ENCODE data around the gene ROBO1. TPM values are rescaled to one million over a fixed set of nuclear protein-coding genes. Genes with fewer than 3 reads are reported as not detected.

The ROBO1 gene
- total and polyA plus RNA-seq, 2 donors (not counting 1 experiment from before 2014, with no cell fraction given): 0.27 to 3.2 TPM

DNA sequence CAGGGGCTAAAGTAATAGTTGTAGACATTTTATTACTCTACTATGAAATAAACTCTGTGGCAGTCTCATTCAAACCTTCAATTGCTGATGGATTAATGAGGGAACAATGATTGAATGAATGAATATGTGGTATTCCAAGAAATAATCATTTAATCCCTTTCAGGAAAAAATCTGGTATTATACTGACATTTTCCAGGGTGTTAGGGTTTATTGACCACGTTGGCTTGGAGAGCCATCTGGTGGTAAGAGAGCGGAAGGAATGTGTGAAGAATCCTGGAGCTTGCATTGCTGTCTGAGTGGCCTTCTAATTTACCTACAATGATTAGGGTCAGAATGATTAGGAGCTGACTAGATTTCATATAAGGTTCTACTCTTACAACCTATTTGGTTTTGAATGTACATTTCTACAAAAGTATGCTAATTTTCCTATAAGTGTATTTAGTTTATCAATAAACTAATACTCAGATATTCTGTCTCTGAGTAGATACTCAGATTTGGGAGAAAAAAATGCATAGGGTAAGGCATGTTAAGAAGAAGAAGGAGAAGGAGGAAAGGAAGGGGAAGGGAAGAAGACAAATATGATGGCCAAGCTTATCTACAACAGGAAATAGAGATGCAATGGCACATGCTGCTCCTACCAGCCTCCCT lies 249.9 kb downstream of the ROBO1 start:
- Histone ChIP-seq H3K4me3 (ENCODE audit: control extremely low read depth in 1 of 5, extremely low read depth in 1 of 5, insufficient read depth in 1 of 5, low read depth in 2 of 5, low read length in 4 of 5) (no peak overlapping the region), H3K36me3 (replicated peaks in 1 of 2; ENCODE audit: control extremely low read depth in 1 of 2, control insufficient read depth in 1 of 2, extremely low read depth in 1 of 2, insufficient read depth in 2 of 2, low read length in 1 of 2) (no peaks in the 10 kb centered on the region), H3K27me3 (replicated peaks in 1 of 4; ENCODE audit: control extremely low read depth in 1 of 4, control insufficient read depth in 3 of 4, insufficient read depth in 4 of 4, low read length in 3 of 4) (no peaks in the 10 kb centered on the region), H2AFZ (ENCODE audit: insufficient read depth, low read depth, low read length, poor library complexity, severe bottlenecking) (no peak overlapping the region), H3K9me3 (ENCODE audit: control extremely low read depth in 1 of 3, control insufficient read depth in 2 of 3, insufficient read depth in 1 of 3, low read length in 2 of 3) (no peaks in the 10 kb centered on the region), H3K27ac (ENCODE audit: low read length in 2 of 2) (no peak overlapping the region), H3K9ac (ENCODE audit: low read length) (no peak overlapping the region), H4K20me1 (ENCODE audit: control insufficient read depth, insufficient read depth, low read length, poor library complexity, severe bottlenecking) (no peaks in the 10 kb centered on the region), H3K4me1 (ENCODE audit: control insufficient read depth in 2 of 2, insufficient read depth in 2 of 2, low read length in 2 of 2) (no peaks in the 10 kb centered on the region), H3K4me2 (replicated peaks; ENCODE audit: low read depth, low read length, poor library complexity, severe bottlenecking) (no peak overlapping the region), H3K79me2 (ENCODE audit: control insufficient read depth, insufficient read depth, low read length) (no peaks in the 10 kb centered on the region)
- ATAC-seq (ENCODE audit: low read depth) (no peak), DNase-seq (no peak)
- Mint-ChIP-seq H3K27me3 (no peaks in the 10 kb centered on the region), H3K4me1 (no peaks in the 10 kb centered on the region), H3K9me3 (ENCODE audit: insufficient read depth) (no peaks in the 10 kb centered on the region), H3K4me3 (no peak overlapping the region), H3K27ac (no peak overlapping the region)
- intact Hi-C loops (cut with micrococcal nuclease): no loop called here
- TF ChIP-seq EZH2 (IDR thresholded peaks at IDR 0.05; ENCODE audit: borderline replicate concordance, insufficient read depth, low read depth, low read length, poor library complexity, severe bottlenecking): no peak
- TF ChIP-seq, protein P1, sequence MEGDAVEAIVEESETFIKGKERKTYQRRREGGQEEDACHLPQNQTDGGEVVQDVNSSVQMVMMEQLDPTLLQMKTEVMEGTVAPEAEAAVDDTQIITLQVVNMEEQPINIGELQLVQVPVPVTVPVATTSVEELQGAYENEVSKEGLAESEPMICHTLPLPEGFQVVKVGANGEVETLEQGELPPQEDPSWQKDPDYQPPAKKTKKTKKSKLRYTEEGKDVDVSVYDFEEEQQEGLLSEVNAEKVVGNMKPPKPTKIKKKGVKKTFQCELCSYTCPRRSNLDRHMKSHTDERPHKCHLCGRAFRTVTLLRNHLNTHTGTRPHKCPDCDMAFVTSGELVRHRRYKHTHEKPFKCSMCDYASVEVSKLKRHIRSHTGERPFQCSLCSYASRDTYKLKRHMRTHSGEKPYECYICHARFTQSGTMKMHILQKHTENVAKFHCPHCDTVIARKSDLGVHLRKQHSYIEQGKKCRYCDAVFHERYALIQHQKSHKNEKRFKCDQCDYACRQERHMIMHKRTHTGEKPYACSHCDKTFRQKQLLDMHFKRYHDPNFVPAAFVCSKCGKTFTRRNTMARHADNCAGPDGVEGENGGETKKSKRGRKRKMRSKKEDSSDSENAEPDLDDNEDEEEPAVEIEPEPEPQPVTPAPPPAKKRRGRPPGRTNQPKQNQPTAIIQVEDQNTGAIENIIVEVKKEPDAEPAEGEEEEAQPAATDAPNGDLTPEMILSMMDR (IDR thresholded peaks at IDR 0.05): no peak
- ChIA-PET POLR2A (no interaction called here), CTCF (no interaction called here)
- WGBS (ENCODE audit: insufficient coverage): no CpG with 5 or more reads among the region's 2 CpGs

DNA sequence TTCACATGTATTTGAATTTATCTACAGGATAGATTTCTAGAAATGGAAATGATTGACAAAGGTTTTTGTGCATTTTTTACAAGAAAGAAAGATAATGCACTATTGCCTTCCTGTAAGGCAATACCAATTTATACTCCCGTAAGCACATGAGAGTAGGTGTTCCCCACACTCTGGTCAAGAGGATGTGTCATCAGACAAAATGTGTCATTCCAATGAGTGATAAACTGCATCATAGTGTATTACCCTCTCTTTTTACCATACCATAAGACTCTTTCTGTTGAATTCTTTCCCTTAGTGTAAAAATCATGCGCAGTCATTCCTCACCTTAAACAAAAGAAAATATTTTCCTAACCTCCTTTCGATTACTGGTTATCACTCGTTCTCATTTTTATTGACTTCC lies 251.0 kb downstream of the ROBO1 start:
- no peaks in the 10 kb centered on the region for H3K79me2 ChIP-seq (ENCODE audit: control insufficient read depth, insufficient read depth, low read length)
- no peaks in the 10 kb centered on the region for H3K4me1 ChIP-seq (ENCODE audit: control insufficient read depth in 2 of 2, insufficient read depth in 2 of 2, low read length in 2 of 2)
- DNase-seq (no peak), ATAC-seq (ENCODE audit: low read depth) (no peak)
- WGBS (ENCODE audit: insufficient coverage): 80% methylated on average over 4 of the region's 4 CpGs
- intact Hi-C loops (cut with micrococcal nuclease): no loop called here
- CTCF ChIA-PET: no interaction called here
- H3K27ac Mint-ChIP-seq: no peak overlapping the region
- H4K20me1 ChIP-seq (ENCODE audit: control insufficient read depth, insufficient read depth, low read length, poor library complexity, severe bottlenecking): no peaks in the 10 kb centered on the region
- H3K4me1 Mint-ChIP-seq: no peaks in the 10 kb centered on the region
- H3K4me3 Mint-ChIP-seq: no peak overlapping the region
- no peak overlapping the region for H3K27ac ChIP-seq (ENCODE audit: low read length in 2 of 2)
- no peaks in the 10 kb centered on the region for H3K9me3 Mint-ChIP-seq (ENCODE audit: insufficient read depth)
- H3K4me2 ChIP-seq (replicated peaks; ENCODE audit: low read depth, low read length, poor library complexity, severe bottlenecking): no peak overlapping the region
- H3K9me3 ChIP-seq (ENCODE audit: control extremely low read depth in 1 of 3, control insufficient read depth in 2 of 3, insufficient read depth in 1 of 3, low read length in 2 of 3): no peaks in the 10 kb centered on the region
- no peaks in the 10 kb centered on the region for H3K27me3 ChIP-seq (replicated peaks in 1 of 4; ENCODE audit: control extremely low read depth in 1 of 4, control insufficient read depth in 3 of 4, insufficient read depth in 4 of 4, low read length in 3 of 4)
- POLR2A ChIA-PET: no interaction called here
- H3K4me3 ChIP-seq (ENCODE audit: control extremely low read depth in 1 of 5, extremely low read depth in 1 of 5, insufficient read depth in 1 of 5, low read depth in 2 of 5, low read length in 4 of 5): no peak overlapping the region
- no peak overlapping the region for H2AFZ ChIP-seq (ENCODE audit: insufficient read depth, low read depth, low read length, poor library complexity, severe bottlenecking)
- H3K9ac ChIP-seq (ENCODE audit: low read length): no peak overlapping the region
- TF ChIP-seq, protein P1 (IDR thresholded peaks at IDR 0.05): no peak
- TF ChIP-seq EZH2 (IDR thresholded peaks at IDR 0.05; ENCODE audit: borderline replicate concordance, insufficient read depth, low read depth, low read length, poor library complexity, severe bottlenecking): no peak
- no peaks in the 10 kb centered on the region for H3K27me3 Mint-ChIP-seq
- H3K36me3 ChIP-seq (replicated peaks in 1 of 2; ENCODE audit: control extremely low read depth in 1 of 2, control insufficient read depth in 1 of 2, extremely low read depth in 1 of 2, insufficient read depth in 2 of 2, low read length in 1 of 2): no peaks in the 10 kb centered on the region

All from B cell (primary cell).